PC-3 (cell line): Measurements from ENCODE around the gene PROCA1. TPM values are rescaled to one million over a fixed set of nuclear protein-coding genes. Genes with fewer than 3 reads are reported as not detected.

Source experiments
- ATAC-seq: fragments of 200-7000 bp; cut with Tn5 transposase; 2 replicates; pipeline ENCODE4 v1.9.1; 2020; ENCODE audit warnings: mild to moderate bottlenecking, moderate library complexity
- BruUV-seq: library from RNA; stranded (reverse); fragments of 400-500 nt; replicated peaks from 2 replicates; lab custom pipeline; 2021; lab: Mats Ljungman, UMichigan
- CTCF ChIA-PET: fragments of 300-600 bp; sonication (Branson Sonifier 250); formaldehyde crosslinking; loops from one replicate; lab custom pipeline; 2022; ENCODE audit warnings: antibody characterized with exemption; lab: Charles Lee
- POLR2A ChIA-PET: fragments of 300-600 bp; sonication (Branson Sonifier 250); formaldehyde crosslinking; loops from one replicate; lab custom pipeline; 2022; ENCODE audit warnings: antibody characterized with exemption; ENCODE audit not compliant: unreplicated experiment; lab: Charles Lee
- DNase-seq: peaks from one replicate; pipeline ENCODE4 v3.0.0-alpha.2; 2015
- H2AFZ ChIP-seq: fragments of 300-600 bp; sonication (generic); 2 replicates; pipeline ENCODE4 v1.6.0; 2016; ENCODE audit warnings: antibody characterized with exemption, low read length
- H3F3A ChIP-seq: fragments of 300-600 bp; sonication (generic); one replicate; pipeline ENCODE4 v1.6.0; 2017; ENCODE audit warnings: antibody characterized with exemption, low read length, control low read depth, mild to moderate bottlenecking; ENCODE audit not compliant: unreplicated experiment
- H3K27ac ChIP-seq: fragments of 300-600 bp; sonication (generic); 2 replicates; pipeline ENCODE4 v1.5.1; 2016; ENCODE audit warnings: mild to moderate bottlenecking, low read length
- H3K27me3 ChIP-seq: fragments of 300-600 bp; sonication (generic); 2 replicates; pipeline ENCODE4 v1.6.1; 2016; ENCODE audit warnings: low read length, mixed read lengths
- H3K36me3 ChIP-seq: fragments of 300-600 bp; sonication (generic); 2 replicates; pipeline ENCODE4 v1.6.1; 2016; ENCODE audit warnings: low read depth, mixed run types, low read length, mixed read lengths
- H3K4me1 ChIP-seq: fragments of 300-600 bp; sonication (generic); 2 replicates; pipeline ENCODE4 v1.5.1; 2016; ENCODE audit warnings: low read length; ENCODE audit not compliant: insufficient read depth
- H3K4me2 ChIP-seq: fragments of 300-600 bp; sonication (generic); 2 replicates; pipeline ENCODE4 v1.6.0; 2016; ENCODE audit warnings: low read length
- H3K4me3 ChIP-seq: fragments of 300-600 bp; sonication (generic); 2 replicates; pipeline ENCODE4 v1.5.1; 2016; ENCODE audit warnings: mild to moderate bottlenecking, low read length, mixed read lengths
- H3K79me2 ChIP-seq: fragments of 300-600 bp; sonication (generic); 2 replicates; pipeline ENCODE4 v1.6.1; 2017; ENCODE audit warnings: low read length, mixed read lengths
- H3K9ac ChIP-seq: fragments of 300-600 bp; sonication (generic); 2 replicates; pipeline ENCODE4 v1.6.0; 2016; ENCODE audit warnings: mild to moderate bottlenecking, low read length
- H3K9me2 ChIP-seq: fragments of 300-600 bp; sonication (generic); replicated peaks from 2 replicates; pipeline ENCODE4 v1.6.1; 2016; ENCODE audit warnings: mixed run types, low read length, mixed read lengths
- H3K9me3 ChIP-seq: fragments of 300-600 bp; sonication (generic); 2 replicates; pipeline ENCODE4 v1.6.1; 2016; ENCODE audit warnings: low read length, mixed read lengths
- H4K20me1 ChIP-seq: fragments of 300-600 bp; sonication (generic); 2 replicates; pipeline ENCODE4 v1.6.1; 2016; ENCODE audit warnings: low read length, mixed read lengths
- CTCF ChIP-seq: fragments of 300-600 bp; sonication (generic); conservative IDR thresholded peaks from 2 replicates; pipeline ENCODE4 v1.5.1; 2017; ENCODE audit warnings: antibody characterized with exemption, low read depth, mild to moderate bottlenecking, low read length
- EZH2 ChIP-seq: fragments of 300-600 bp; sonication (generic); IDR thresholded peaks from one replicate; pipeline ENCODE4 v1.6.1; 2017; ENCODE audit warnings: antibody characterized with exemption, mild to moderate bottlenecking, low read length; ENCODE audit not compliant: unreplicated experiment
- EZH2phosphoT487 ChIP-seq: fragments of 300-600 bp; sonication (generic); IDR thresholded peaks from 2 replicates; pipeline ENCODE4 v1.6.1; 2018; ENCODE audit warnings: mild to moderate bottlenecking, antibody characterized with exemption, low read length, borderline replicate concordance
- intact Hi-C: fragments of 100-400 bp; cut with micrococcal nuclease; formaldehyde crosslinking; loops from 2 replicates; pipeline ENCODE4 v1.9.0; 2023
- total RNA-seq: library from RNA; depleted of rRNA; stranded (reverse); fragments of >200 nt; gene quantifications from 2 replicates; pipeline ENCODE4 v1.2.3, GENCODE V29; 2014

Gene PROCA1
- total RNA-seq, 1 experiment from 2014 or later, result 1.9 TPM

DNA sequence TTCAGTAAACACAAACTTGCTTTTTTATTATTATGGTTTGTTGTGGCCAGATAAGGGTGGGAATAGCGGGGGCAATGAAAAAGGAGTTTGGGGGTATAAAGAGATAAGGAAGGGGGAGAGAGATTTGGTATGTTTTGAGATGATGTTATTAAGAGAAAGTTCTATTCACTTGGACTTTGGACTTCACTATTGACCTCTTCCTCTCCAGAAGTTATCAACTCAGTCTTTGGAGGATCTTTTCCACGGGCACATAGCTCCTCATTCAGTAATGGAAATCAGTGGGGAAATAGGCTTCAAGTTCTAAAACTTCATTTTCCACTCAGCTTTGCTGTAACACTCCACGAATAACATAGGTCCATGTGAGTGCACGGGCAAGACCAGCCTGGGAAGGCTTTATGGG is 23.2 kb downstream of the PROCA1 start:
- Histone ChIP-seq H3K27me3 (no peaks in the 10 kb centered on the region), H3K4me2 (no peak overlapping the region), H3K4me1 (no peaks in the 10 kb centered on the region), H4K20me1 (no peaks in the 10 kb centered on the region), H3K4me3 (no peak overlapping the region), H3K27ac (no peak overlapping the region), H3K36me3 (peaks cover 52% of the 10 kb centered on the region), H2AFZ (no peak overlapping the region), H3K79me2 (no peaks in the 10 kb centered on the region), H3K9me3 (no peaks in the 10 kb centered on the region), H3K9ac (no peak overlapping the region), H3K9me2 (no peaks in the 10 kb centered on the region), H3F3A (no peaks in the 10 kb centered on the region)
- TF ChIP-seq EZH2 (no peak), EZH2phosphoT487 (no peak), CTCF (no peak)
- BruUV-seq, result no TSS peak
- ChIA-PET CTCF (no interaction called here), POLR2A (no interaction called here)
- intact Hi-C loops, result no loop called here
- DNase-seq, result no peak
- no peak for ATAC-seq

GRCh38 chr17:28686296-28686695 is 25.4 kb downstream of the PROCA1 start:
- Histone ChIP-seq H3K4me2 (no peak overlapping the region), H3K79me2 (no peaks in the 10 kb centered on the region), H3K9me2 (no peaks in the 10 kb centered on the region), H3K27me3 (no peaks in the 10 kb centered on the region), H2AFZ (no peak overlapping the region), H3K9me3 (no peaks in the 10 kb centered on the region), H3K4me3 (no peak overlapping the region), H3K9ac (no peak overlapping the region), H4K20me1 (no peaks in the 10 kb centered on the region), H3K36me3 (peaks cover 60% of the 10 kb centered on the region), H3K4me1 (no peaks in the 10 kb centered on the region), H3F3A (no peaks in the 10 kb centered on the region), H3K27ac (no peak overlapping the region)
- no peak for ATAC-seq
- BruUV-seq, result no TSS peak
- CTCF ChIA-PET, result no interaction called here
- intact Hi-C loops, result no loop called here
- TF ChIP-seq CTCF (no peak), EZH2phosphoT487 (no peak), EZH2 (no peak)
- POLR2A ChIA-PET, result no interaction called here
- no peak for DNase-seq

DNA sequence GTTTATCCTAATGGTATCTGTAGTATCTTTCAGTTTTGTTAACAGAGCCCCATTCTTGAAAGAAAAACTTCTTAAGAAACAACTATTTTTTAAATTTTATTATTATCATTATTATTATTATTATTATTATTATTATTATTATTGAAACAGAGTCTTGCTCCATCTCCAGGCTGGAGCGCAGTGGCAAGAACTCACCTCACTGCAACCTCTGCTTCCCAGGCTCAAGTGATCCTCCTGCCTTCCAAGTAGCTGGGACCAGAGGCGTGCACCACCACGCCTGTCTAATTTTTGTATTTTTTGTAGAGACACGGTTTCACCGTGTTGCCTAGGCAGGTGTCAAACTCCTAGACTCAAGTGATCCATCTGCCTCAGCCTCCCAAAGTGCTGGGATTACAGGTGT is 26.3 kb downstream of the PROCA1 start:
- Histone ChIP-seq H3K4me2 (no peak overlapping the region), H3K9ac (no peak overlapping the region), H2AFZ (no peak overlapping the region), H3K9me3 (no peaks in the 10 kb centered on the region), H4K20me1 (no peaks in the 10 kb centered on the region), H3K27ac (no peak overlapping the region), H3K79me2 (no peaks in the 10 kb centered on the region), H3K4me3 (no peak overlapping the region), H3F3A (no peaks in the 10 kb centered on the region), H3K27me3 (no peaks in the 10 kb centered on the region), H3K4me1 (no peaks in the 10 kb centered on the region), H3K9me2 (no peaks in the 10 kb centered on the region), H3K36me3 (peaks cover 56% of the 10 kb centered on the region)
- no TSS peak for BruUV-seq
- no peak for DNase-seq
- CTCF ChIA-PET, result no interaction called here
- intact Hi-C loops, result no loop called here
- TF ChIP-seq CTCF, result no peak
- TF ChIP-seq EZH2phosphoT487, result no peak
- no peak for TF ChIP-seq EZH2
- no peak for ATAC-seq
- POLR2A ChIA-PET, result no interaction called here
